Activated CD8-positive, alpha-beta memory T cell treated with anti-CD3 and anti-CD28 coated beads, Interleukin-2, amount 10 ng/mL, durations not matched to agents 7 days and 5 days (primary cell): ENCODE measurements around the gene EIF4EBP2. TPM values are rescaled to one million over a fixed set of nuclear protein-coding genes. Genes with fewer than 3 reads are reported as not detected.
A peak's percentile ranks its signal among the peaks of the same experiment; 100 is the strongest.

Source experiments
- ATAC-seq: fragments of 150-1000 bp; cut with Tn5 transposase; one replicate; pipeline ENCODE4 v1.10.0; 2021; ENCODE audit warnings: moderate library complexity
- CTCF ChIA-PET: fragments of 350-600 bp; sonication (Branson Sonifier 250); formaldehyde crosslinking; loops from one replicate; lab custom pipeline; 2021; ENCODE audit warnings: antibody characterized with exemption; lab: Charles Lee
- DNase-seq: peaks from one replicate; pipeline ENCODE4 v3.0.0-alpha.2; 2020
- H3K27ac Mint-ChIP-seq: one replicate; pipeline ENCODE4 v1.8.0; 2021; ENCODE audit warnings: mild to moderate bottlenecking, mixed read lengths
- H3K27me3 Mint-ChIP-seq: one replicate; pipeline ENCODE4 v1.8.0; 2021; ENCODE audit warnings: mixed read lengths
- H3K36me3 Mint-ChIP-seq: one replicate; pipeline ENCODE4 v1.8.0; 2021; ENCODE audit warnings: mild to moderate bottlenecking, mixed read lengths
- H3K4me1 Mint-ChIP-seq: one replicate; pipeline ENCODE4 v1.8.0; 2021; ENCODE audit warnings: mixed read lengths
- H3K4me3 Mint-ChIP-seq: one replicate; pipeline ENCODE4 v1.8.0; 2021; ENCODE audit warnings: mild to moderate bottlenecking, moderate library complexity, mixed read lengths
- H3K9me3 Mint-ChIP-seq: one replicate; pipeline ENCODE4 v1.8.0; 2022; ENCODE audit warnings: low read depth, mixed read lengths
- total RNA-seq, 2 experiments: library from RNA; stranded (reverse); gene quantifications; one replicate each; pipeline ENCODE4 v1.2.3, GENCODE V29; 2021

The EIF4EBP2 gene
- total RNA-seq, 2 experiments from 2014 or later, result 37.8 to 51.7 TPM

- Mint-ChIP-seq H3K9me3 (no peaks in the 10 kb centered on the region), H3K36me3 (peaks cover 33% of the 10 kb centered on the region), H3K4me3 (no peak overlapping the region), H3K4me1 (peaks cover 29% of the 10 kb centered on the region), H3K27ac (no peak overlapping the region), H3K27me3 (no peaks in the 10 kb centered on the region)
- no peak for DNase-seq
- CTCF ChIA-PET, result no interaction called here
- ATAC-seq, result no peak
These were observed 14.8 kb downstream of the EIF4EBP2 start for GRCh38 chr10:70418713-70419112.

- DNase-seq (no peak), ATAC-seq (no peak)
- Mint-ChIP-seq H3K4me3 (no peak overlapping the region), H3K4me1 (no peaks in the 10 kb centered on the region), H3K9me3 (no peaks in the 10 kb centered on the region), H3K27ac (peak overlapping the region; percentile 7), H3K36me3 (peaks cover 35% of the 10 kb centered on the region), H3K27me3 (no peaks in the 10 kb centered on the region)
- CTCF ChIA-PET, result interaction anchor here (0.7 to 1.4 kb wide), 2 partner anchors 9 to 308 kb away, joined by 3 to 4 read pairs; no protein-coding TSS in a partner anchor
These were observed 20.4 kb downstream of the EIF4EBP2 start for GRCh38 chr10:70424320-70424719.

GRCh38 chr10:70425096-70425495 is 21.2 kb downstream of the EIF4EBP2 start:
- CTCF ChIA-PET, result interaction anchor here (0.7 to 1.4 kb wide), 3 partner anchors 10 to 308 kb away, joined by 3 to 4 read pairs (median 3); no protein-coding TSS in a partner anchor
- no peaks in the 10 kb centered on the region for H3K9me3 Mint-ChIP-seq
- no peak overlapping the region for H3K4me3 Mint-ChIP-seq
- peaks cover 32% of the 10 kb centered on the region for H3K36me3 Mint-ChIP-seq
- H3K4me1 Mint-ChIP-seq, result no peaks in the 10 kb centered on the region
- H3K27ac Mint-ChIP-seq, result no peak overlapping the region
- H3K27me3 Mint-ChIP-seq, result no peaks in the 10 kb centered on the region
- no peak for DNase-seq
- ATAC-seq, result no peak

DNA sequence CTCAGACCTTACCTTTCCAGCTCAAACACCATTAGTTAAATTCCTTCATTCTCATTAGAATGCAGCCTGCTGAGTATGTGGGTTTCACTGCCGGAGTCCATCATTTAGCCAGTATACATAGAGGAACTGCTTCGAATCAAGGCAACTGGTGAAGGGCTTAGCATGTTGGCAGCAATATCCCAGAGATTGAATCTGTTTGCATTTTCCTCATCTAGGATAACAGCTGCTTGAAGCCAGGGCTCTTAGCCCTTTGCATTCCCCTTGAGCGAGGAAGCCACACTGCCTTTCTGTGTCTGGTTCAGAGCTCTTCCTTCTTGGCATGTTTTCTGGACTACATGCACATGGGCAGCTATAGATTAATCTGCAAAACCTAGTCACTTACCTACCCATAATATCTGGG is 22.9 kb downstream of the EIF4EBP2 start:
- H3K4me1 Mint-ChIP-seq, result no peaks in the 10 kb centered on the region
- H3K27ac Mint-ChIP-seq, result no peak overlapping the region
- no peaks in the 10 kb centered on the region for H3K27me3 Mint-ChIP-seq
- H3K4me3 Mint-ChIP-seq, result no peak overlapping the region
- ATAC-seq (no peak), DNase-seq (no peak)
- peaks cover 26% of the 10 kb centered on the region for H3K36me3 Mint-ChIP-seq
- CTCF ChIA-PET, result no interaction called here
- no peaks in the 10 kb centered on the region for H3K9me3 Mint-ChIP-seq

GRCh38 chr10:70430493-70431445 is 26.8 kb downstream of the EIF4EBP2 start:
- no peaks in the 10 kb centered on the region for H3K27me3 Mint-ChIP-seq
- no peak for ATAC-seq
- peaks cover 7% of the 10 kb centered on the region for H3K36me3 Mint-ChIP-seq
- H3K27ac Mint-ChIP-seq, result no peak overlapping the region
- CTCF ChIA-PET, result interaction anchor here (0.6 to 1.3 kb wide), 4 partner anchors 8 to 209 kb away, joined by 3 read pairs; no protein-coding TSS in a partner anchor
- H3K9me3 Mint-ChIP-seq, result no peaks in the 10 kb centered on the region
- no peak for DNase-seq
- peaks cover 7% of the 10 kb centered on the region for H3K4me1 Mint-ChIP-seq
- no peak overlapping the region for H3K4me3 Mint-ChIP-seq

DNA sequence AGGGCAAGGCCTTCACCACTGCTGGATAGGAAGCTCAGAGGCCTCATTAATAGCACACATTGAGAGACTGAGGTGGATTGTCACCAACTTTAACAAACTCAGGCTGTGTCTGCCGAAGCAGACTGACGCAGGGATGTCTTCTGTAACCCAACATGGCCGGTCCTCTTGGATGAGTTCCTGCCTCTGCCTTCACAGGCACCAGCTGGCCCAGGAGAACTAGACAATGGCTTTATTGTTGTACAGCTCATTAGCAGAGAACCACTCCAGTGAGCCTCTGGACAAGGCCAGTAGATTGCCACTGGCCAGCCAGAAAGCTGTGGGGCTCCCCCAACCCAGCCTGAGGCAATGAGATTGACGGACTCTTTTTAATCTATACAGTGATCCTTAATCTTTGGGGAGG is 28.2 kb downstream of the EIF4EBP2 start:
- DNase-seq (no peak), ATAC-seq (no peak)
- Mint-ChIP-seq H3K9me3 (no peaks in the 10 kb centered on the region), H3K27ac (no peak overlapping the region), H3K27me3 (no peaks in the 10 kb centered on the region), H3K4me1 (peaks cover 7% of the 10 kb centered on the region), H3K4me3 (no peak overlapping the region), H3K36me3 (peaks cover 7% of the 10 kb centered on the region)
- CTCF ChIA-PET, result interaction anchor here (0.8 to 2.0 kb wide), 4 partner anchors 10 to 326 kb away, joined by 3 to 6 read pairs (median 4); no protein-coding TSS in a partner anchor

DNA sequence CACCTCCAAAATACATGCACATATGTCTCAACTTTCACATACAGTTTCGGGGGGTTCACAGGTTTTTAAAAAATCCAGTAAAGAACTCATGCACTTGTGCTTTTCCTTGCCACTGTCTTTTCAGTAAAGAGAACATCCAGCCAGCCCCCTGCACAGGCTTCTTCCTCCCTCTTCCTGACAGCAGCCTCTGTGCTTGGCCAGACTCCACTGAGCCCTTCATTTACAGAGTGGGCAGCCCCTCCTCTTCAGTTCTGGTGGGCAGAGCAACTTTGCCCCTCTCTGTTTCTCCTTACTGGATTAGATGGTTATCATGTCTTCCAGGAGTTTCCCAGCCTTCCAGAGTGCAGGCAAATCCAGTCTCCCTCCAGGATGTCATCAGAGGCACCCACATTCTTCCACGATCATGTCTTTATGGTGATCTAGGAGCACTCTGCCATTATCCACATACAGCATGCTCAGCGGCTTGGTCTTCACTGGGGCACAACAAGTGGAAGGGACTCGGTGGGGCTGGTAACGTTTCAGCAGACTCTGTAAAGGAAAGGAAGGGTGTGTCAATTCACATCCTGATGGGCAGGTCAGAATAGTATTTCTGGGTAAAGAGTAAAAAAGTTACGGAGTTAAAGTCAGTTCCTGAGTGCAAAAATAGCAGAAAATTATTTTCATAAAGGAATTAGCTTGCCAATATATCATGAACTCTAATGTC is 28.8 kb downstream of the EIF4EBP2 start:
- CTCF ChIA-PET, result interaction anchor here (1.0 to 2.0 kb wide), 3 partner anchors 10 to 69 kb away, joined by 3 to 6 read pairs (median 4); no protein-coding TSS in a partner anchor
- peaks cover 7% of the 10 kb centered on the region for H3K4me1 Mint-ChIP-seq
- DNase-seq (no peak), ATAC-seq (no peak)
- no peaks in the 10 kb centered on the region for H3K9me3 Mint-ChIP-seq
- H3K36me3 Mint-ChIP-seq, result peaks cover 7% of the 10 kb centered on the region
- H3K4me3 Mint-ChIP-seq, result peak overlapping the region; percentile 44
- H3K27me3 Mint-ChIP-seq, result peaks cover 5% of the 10 kb centered on the region
- H3K27ac Mint-ChIP-seq, result peak overlapping the region; percentile 61

DNA sequence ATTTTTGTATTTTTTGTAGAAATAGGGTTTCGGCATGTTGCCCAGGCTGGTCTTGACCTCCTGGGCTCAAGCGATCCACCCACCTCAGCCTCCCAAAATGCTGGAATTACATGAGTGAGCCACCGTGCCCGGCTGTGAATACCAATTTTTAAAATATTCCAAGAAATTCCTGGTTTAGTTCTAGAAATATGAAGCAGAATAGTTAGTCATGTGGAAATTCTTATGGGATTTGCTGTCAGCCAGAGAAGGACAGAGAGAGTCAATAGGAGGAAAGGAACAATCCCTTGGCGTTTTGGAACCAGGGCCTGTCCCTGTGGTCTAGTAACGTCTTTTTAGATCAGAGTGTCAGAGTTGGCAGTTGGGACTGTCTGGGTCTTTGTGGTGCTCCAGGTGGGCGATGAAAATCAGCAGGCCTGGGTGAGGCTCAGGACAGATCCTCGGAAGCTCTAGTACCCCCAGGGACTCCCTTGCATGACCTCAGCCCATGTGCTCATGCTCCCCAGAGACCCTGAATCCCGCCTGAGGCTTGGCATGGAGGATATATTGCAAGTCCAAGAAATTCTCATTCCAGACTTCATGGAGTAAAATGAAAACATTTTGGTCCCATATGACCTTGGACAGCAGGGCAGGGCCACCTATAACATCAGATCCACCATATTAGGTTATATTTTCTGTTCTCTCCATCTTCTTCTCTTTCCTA is 29.8 kb downstream of the EIF4EBP2 start:
- H3K36me3 Mint-ChIP-seq, result peaks cover 5% of the 10 kb centered on the region
- H3K4me1 Mint-ChIP-seq, result peaks cover 7% of the 10 kb centered on the region
- peaks cover 13% of the 10 kb centered on the region for H3K27me3 Mint-ChIP-seq
- ATAC-seq, result no peak
- CTCF ChIA-PET, result interaction anchor here (2.0 kb wide), 1 partner anchor 54 kb away, joined by 6 read pairs; no protein-coding TSS in a partner anchor
- no peak for DNase-seq
- H3K4me3 Mint-ChIP-seq, result no peak overlapping the region
- no peak overlapping the region for H3K27ac Mint-ChIP-seq
- no peaks in the 10 kb centered on the region for H3K9me3 Mint-ChIP-seq

- no peak overlapping the region for H3K27ac Mint-ChIP-seq
- H3K36me3 Mint-ChIP-seq, result no peaks in the 10 kb centered on the region
- no peak overlapping the region for H3K4me3 Mint-ChIP-seq
- H3K9me3 Mint-ChIP-seq, result no peaks in the 10 kb centered on the region
- peaks cover 29% of the 10 kb centered on the region for H3K27me3 Mint-ChIP-seq
- peaks cover 10% of the 10 kb centered on the region for H3K4me1 Mint-ChIP-seq
- CTCF ChIA-PET, result interaction anchor here (1.2 kb wide), 1 partner anchor 9 kb away, joined by 3 read pairs; no protein-coding TSS in a partner anchor
- ATAC-seq (no peak), DNase-seq (no peak)
These were observed 31.5 kb downstream of the EIF4EBP2 start for GRCh38 chr10:70435241-70436085.

DNA sequence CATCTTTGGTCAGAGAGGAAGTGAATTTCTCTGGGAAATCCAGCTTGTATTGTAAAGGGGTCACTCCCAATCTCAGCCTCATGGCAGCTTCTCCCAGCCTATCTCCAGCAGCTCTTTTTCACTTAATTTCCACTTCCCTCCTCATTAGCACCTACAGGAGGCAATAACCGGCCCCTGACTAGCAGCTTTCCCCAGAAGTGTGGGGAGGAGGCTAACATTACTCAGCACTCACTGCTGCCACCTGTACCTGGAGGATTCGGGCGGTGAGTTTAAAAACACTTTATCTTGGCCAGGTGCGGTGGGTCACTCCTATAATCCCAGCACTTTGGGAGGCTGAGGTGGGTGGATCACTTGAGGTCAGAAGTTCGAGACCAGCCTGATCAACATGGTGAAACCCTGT is 33.8 kb downstream of the EIF4EBP2 start:
- no peak for ATAC-seq
- Mint-ChIP-seq H3K27ac (no peak overlapping the region), H3K4me1 (peaks cover 11% of the 10 kb centered on the region), H3K4me3 (no peak overlapping the region), H3K36me3 (no peaks in the 10 kb centered on the region), H3K27me3 (peaks cover 47% of the 10 kb centered on the region), H3K9me3 (no peaks in the 10 kb centered on the region)
- no peak for DNase-seq
- CTCF ChIA-PET, result no interaction called here

DNA sequence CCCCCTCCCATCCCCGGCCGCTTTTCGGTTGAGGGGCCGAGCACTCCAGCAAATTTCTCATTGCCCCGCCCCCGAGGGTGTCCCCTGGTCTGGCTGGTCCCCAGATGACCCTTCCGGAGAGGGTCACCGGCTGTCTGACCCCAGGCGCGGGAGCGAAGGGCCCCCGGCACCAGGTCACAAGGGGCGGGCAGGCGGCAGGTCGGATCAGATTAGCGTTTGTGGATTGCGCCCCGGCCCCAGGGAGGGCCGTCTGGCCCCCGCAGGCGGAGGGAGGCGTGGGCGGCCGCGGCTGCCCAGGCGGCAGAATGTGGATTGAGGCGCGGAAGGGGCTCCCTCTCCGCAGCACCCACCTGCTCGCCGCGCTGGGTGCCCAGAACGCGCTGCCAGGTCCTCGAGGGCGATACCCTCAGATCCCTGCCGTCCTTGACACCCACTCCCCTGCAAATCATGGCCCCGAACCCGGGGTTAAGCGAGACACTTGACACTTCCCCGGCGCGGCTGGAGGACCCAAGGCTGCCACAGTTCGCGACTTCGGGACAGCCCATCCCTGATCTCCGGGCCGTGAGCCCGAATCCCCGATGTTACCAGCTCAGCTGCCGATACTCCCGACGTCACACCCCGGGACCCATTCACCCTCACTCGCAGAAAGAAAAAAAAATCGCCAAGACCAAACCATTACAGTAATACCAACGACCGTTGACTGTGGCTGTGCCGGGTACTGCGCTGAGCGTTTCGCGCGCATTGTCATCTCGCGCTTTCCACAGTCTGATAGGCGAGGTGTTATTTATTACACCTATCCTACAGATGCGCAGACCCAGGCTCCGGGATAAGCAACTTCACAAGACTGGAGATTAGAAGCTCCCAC is 36.6 kb downstream of the EIF4EBP2 start:
- CTCF ChIA-PET, result no interaction called here
- Mint-ChIP-seq H3K4me3 (no peak overlapping the region), H3K27me3 (peaks cover 64% of the 10 kb centered on the region), H3K4me1 (peaks cover 9% of the 10 kb centered on the region), H3K9me3 (no peaks in the 10 kb centered on the region), H3K27ac (no peak overlapping the region), H3K36me3 (no peaks in the 10 kb centered on the region)
- ATAC-seq, result peak; percentile 51
- DNase-seq, result no peak
